Caki2 (cell line): ENCODE data around the gene TEX35. TPM values are rescaled to one million over a fixed set of nuclear protein-coding genes. Genes with fewer than 3 reads are reported as not detected.
"Not testable (repeated sequence)": the region's sequence is repeated elsewhere in the genome, so short reads cannot be mapped to it uniquely, and the experiment has no call there.

ENCODE experiments used
- DNase-seq: peaks from one replicate; pipeline ENCODE4 v3.0.0-alpha.2; 2015; ENCODE audit warnings: low read depth
- in situ Hi-C: cut with HindIII; loops from 2 replicates; pipeline ENCODE4 v1.10.0; 2016; ENCODE audit warnings: low sequenced_read_pairs, low pct_unique_long_range_greater_than_20kb, mixed read lengths
- total RNA-seq: library from RNA; depleted of rRNA; stranded (reverse); fragments of >200 nt; shearing (Covaris generic); gene quantifications from 2 replicates; pipeline ENCODE4 v1.2.3, GENCODE V29; 2014; ENCODE audit warnings: low replicate concordance; rRNA removed

Gene TEX35
- total RNA-seq, 1 experiment from 2014 or later: not detected

DNA sequence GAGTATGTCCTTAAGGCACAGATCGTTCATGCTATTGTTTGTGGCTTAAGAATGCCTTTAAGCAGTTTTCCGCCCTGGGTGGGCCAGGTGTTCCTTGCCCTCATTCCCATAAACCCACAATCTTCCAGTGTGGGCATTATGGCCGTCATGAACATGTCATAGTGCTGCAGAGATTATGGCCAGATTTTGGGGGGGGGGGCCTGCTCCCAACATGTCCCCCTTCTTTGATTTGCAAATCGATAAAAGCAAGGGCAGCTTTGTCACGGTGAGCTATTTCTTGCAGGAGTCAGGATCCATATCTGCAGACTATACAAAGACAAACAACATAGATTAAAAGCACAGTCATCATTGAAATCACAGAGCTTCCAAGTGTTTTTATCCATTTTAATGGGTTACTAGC, 41.4 kb downstream of the TEX35 start:
- in situ Hi-C loops, DNase-seq: not testable (repeated sequence)

DNA sequence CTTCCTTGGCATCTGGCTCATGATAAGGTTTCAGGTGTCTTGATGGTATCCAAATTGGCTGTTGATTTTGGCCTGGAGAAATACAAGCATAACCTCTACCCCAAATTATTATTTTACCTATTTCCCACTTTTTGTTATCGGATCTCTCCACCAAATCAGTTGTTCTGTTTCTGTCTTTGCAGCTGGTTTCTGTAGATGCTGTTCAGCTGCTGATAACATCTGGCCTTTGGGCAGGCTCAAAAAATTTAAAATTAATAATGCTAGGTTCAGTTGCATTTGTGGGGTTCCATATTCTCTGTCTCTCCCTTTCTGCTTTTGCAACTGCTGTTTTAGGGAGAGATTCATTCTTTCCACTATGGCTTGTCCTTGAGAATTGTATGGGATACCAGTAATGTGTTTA, 42.7 kb downstream of the TEX35 start:
- DNase-seq, in situ Hi-C loops: not testable (repeated sequence)

GRCh38 chr1:178558816-178559215, 45.9 kb downstream of the TEX35 start:
- DNase-seq, in situ Hi-C loops: not testable (repeated sequence)

- no peak for DNase-seq
- in situ Hi-C loops: no loop called here
These were observed 48.0 kb downstream of the TEX35 start for GRCh38 chr1:178560871-178561376.

- DNase-seq: no peak
- in situ Hi-C loops: no loop called here
These were observed 50.4 kb downstream of the TEX35 start for GRCh38 chr1:178563099-178563820.

DNA sequence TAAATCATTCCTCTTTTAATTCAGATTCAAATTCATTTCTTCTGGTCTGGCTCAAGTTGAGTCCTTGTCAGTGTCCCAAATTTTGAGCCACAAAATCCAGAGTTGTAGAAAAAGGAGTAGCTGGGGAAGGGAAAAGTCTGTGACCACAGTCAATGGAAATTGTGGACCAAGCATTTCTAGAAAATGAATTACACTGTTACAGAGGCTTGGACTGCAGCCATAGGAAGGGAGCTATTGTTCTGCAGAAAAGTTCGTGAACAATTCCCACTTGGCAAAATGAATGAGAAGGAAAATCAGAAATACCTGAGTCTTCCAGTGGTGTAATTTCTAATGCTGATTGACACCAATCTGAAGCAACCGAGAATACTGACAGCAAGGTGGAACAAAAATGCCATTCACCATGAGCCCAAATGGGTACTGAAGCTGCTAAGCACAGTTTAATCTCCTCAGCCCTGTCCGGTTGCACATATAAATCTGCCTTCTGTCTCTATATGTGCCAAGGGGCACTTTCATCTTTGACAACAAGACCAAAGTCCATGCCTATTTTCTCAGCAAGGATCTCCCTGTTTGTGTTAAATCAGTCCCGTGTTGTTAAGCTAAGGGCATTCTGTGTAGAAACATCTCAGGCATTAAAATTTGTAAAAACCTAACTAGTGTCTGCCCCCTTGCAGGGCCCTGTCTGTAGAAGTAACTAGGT, 51.3 kb downstream of the TEX35 start:
- in situ Hi-C loops: no loop called here
- DNase-seq: no peak

GRCh38 chr1:178564783-178565180, 51.9 kb downstream of the TEX35 start:
- in situ Hi-C loops: no loop called here
- no peak for DNase-seq

- DNase-seq: no peak
- in situ Hi-C loops: no loop called here
These were observed 52.7 kb downstream of the TEX35 start for GRCh38 chr1:178565586-178565985.

GRCh38 chr1:178566187-178566586, 53.3 kb downstream of the TEX35 start:
- in situ Hi-C loops: no loop called here
- no peak for DNase-seq

- DNase-seq: no peak
- in situ Hi-C loops: no loop called here
These were observed 58.9 kb downstream of the TEX35 start for GRCh38 chr1:178571807-178572206.

Other genes starting within 250 kb of the TEX35 start
- not detected in 2 replicates for gene CLEC20A, start 16.1 kb upstream of the TEX35 start, total RNA-seq
- gene RALGPS2, start 212.1 kb downstream of the TEX35 start, total RNA-seq: 1.2 and 10.3 TPM in 2 replicates